Hepatocyte (in vitro differentiated cells): ENCODE measurements around the gene RASAL1.

ENCODE experiments used
- CTCF ChIP-seq: fragments of 200-600 bp; sonication (generic); IDR thresholded peaks from 2 replicates; pipeline ENCODE4 v1.5.1; 2016; ENCODE audit warnings: antibody characterized with exemption, mild to moderate bottlenecking; ENCODE audit not compliant: poor library complexity
- EZH2 ChIP-seq: fragments of 200-600 bp; sonication (generic); IDR thresholded peaks from 2 replicates; pipeline ENCODE4 v1.6.1; 2016; ENCODE audit warnings: antibody characterized with exemption, mild to moderate bottlenecking, borderline replicate concordance
- EZH2phosphoT487 ChIP-seq: fragments of 200-600 bp; sonication (generic); IDR thresholded peaks from one replicate; pipeline ENCODE4 v1.6.1; 2018; ENCODE audit warnings: antibody characterized with exemption, mild to moderate bottlenecking, low read depth, moderate library complexity; ENCODE audit not compliant: unreplicated experiment, severe bottlenecking

- no peak for TF ChIP-seq CTCF
- TF ChIP-seq EZH2: no peak
- no peak for TF ChIP-seq EZH2phosphoT487
Observed at GRCh38 chr12:113051759-113052158, 83.8 kb downstream of the RASAL1 start.
